Erythroblast (primary cell): ENCODE results near the gene ATP8A1.

ENCODE experiments used
- DNase-seq, 2 experiments: peaks; one replicate each; lab custom pipeline; 2025; lab: John Stamatoyannopoulos, UW
- GATA1 ChIP-seq: IDR thresholded peaks from 2 replicates; pipeline ENCODE4 v1.6.1; 2011; ENCODE audit warnings: low read depth, mild to moderate bottlenecking, control low read depth, low read length, moderate library complexity
- POLR2A ChIP-seq: IDR thresholded peaks from 2 replicates; pipeline ENCODE4 v1.6.1; 2011; ENCODE audit warnings: mild to moderate bottlenecking, low read length

The ATP8A1 gene

DNA sequence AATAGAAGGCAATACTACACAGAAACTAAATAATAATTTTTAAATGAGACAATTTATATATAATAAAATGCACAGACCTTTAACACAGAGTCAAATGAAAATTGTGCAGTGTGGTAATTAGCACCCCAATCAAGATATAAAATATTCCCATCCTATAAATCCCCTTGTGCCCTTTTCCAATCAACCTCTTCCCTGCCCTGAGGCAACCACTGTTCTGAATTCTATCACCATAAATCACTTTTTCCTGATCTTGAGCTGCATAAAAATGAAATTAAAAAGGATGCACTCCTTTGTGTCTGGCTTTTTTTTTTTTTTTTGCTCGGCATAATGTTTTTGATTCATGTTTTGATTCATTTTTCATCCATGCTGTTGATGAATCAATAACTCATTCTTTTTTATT lies 107.0 kb downstream of the ATP8A1 start:
- no peak for DNase-seq
- no peak for TF ChIP-seq POLR2A
- TF ChIP-seq GATA1 = no peak

DNA sequence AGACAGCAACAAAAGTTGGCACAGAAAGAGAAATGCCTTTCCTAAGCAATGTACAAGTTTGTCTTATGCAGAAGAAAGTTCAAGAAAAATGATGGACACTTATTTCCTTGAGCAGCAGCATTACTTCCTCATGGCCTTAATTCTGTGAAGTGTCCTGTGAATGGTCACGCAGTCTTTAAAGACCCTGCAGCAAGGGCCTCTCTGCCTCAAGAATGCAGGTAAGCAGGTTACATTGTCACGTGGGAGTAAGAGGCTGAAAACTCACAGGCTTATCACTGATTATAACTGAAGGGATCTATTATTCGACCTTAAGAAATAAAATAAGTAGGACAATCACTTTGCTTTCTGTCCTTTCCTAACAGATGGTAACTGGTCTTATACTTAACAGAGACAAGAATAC lies 109.1 kb downstream of the ATP8A1 start:
- TF ChIP-seq POLR2A = no peak
- TF ChIP-seq GATA1 = no peak
- DNase-seq = no peak

DNA sequence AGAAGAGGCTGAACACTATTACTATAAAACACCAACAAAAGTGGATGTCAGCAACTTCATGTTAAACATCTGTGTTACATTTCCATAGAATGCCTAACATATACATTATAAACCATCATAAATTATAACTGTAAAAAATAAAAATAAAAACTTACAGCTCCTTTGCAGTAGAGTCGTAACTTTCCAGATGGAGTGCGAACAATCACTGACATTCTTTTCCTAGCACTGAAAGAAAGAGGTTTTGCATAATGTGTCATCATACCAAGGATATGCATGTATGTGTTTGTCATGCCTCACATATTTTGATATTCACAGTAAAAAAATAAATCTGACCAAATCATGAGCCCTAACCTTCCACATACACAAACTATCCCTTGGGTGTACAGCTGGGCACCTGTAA lies 113.1 kb downstream of the ATP8A1 start:
- TF ChIP-seq GATA1 = no peak
- TF ChIP-seq POLR2A = no peak
- DNase-seq = no peak

DNA sequence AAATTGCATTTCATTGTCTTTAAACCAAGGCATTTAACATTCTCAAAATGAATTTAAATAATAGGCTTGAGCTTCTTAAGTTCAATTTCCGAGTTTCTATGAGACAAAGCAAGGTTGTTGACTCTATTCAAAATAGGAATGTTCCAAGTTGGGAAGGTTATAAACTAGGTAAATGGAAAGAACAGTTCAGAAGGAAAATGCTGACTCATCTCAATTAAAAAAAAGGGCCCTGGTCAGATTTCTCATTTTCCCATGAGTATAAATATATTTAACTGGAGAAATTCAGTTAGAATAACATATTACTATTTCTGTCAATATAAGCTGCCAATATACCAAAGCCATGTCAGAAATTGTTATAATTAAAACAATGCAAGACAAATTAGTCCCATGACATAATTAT lies 113.8 kb downstream of the ATP8A1 start:
- DNase-seq = no peak
- TF ChIP-seq GATA1 (no peak), POLR2A (no peak)

DNA sequence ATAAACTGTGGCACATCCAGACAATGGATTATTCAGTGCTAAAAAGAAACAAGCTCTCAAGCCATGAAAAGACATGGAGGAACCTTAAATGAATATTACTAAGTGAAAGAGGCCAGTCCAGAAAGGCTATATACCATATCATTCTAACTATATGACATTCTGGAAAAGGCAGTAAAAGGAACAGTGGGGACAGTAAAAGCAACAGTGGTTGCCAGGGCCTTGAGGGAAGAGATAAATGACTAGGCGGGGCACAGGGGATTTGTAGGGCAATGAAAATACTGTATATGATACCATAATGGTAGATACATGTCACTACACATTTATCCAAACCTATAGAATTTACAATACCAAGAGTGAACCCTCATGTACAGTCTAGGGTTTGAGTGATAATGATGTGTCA lies 115.3 kb downstream of the ATP8A1 start:
- DNase-seq = peak in 1 of 2 experiments; percentile 19
- TF ChIP-seq GATA1 = no peak
- no peak for TF ChIP-seq POLR2A

DNA sequence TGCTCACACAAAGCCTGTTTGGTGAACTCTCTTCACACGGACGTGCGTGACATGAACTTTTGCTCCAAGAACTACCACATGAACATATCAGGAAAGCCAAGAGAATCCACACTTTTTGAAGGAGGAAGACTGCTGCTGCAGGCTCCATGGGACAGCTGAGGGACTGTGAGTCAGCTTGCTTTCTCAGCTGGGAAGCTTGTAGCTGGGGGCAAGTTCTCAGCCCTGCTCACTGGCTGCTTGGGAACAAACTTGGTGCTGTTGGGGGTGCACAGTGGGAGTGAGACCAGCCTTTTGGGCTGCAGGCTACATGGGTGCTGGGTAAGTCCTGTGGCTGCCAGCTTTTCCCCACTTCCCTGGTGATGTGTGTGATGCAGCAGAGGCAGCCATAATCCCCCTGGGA lies 123.9 kb downstream of the ATP8A1 start:
- DNase-seq = no peak
- no peak for TF ChIP-seq POLR2A
- no peak for TF ChIP-seq GATA1

DNA sequence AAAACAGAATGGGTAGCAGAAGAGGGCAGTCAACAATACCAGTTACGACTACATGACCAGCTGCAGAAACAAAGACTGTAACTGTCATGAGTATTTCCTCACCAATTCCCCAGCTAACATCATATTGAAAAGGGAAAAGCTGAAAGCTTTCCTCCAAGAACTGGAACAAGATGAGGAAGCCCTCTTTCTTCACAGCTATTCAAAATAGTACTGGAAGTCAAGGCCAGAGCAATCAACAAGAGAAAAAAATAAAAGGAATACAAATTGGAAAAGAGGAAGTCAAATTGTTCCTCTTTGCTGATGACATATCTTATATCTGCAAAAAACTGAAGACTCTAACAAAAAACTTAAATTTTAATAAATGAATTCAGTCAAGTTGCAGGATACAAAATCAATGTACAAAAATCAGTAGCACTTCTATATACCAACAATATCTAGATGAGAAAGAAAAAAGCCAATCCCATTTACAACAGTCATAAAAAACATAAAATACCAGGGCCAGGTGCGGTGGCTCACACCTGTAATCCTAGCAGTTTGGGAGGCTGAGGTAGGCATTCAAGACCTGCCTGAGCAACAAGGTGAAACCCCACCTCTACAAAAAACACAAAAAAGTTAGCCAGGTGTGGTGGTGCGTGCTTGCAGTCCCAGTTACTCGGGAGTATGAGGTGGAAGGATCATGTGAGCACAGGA lies 125.4 kb downstream of the ATP8A1 start:
- DNase-seq = no peak
- TF ChIP-seq POLR2A (no peak), GATA1 (no peak)

DNA sequence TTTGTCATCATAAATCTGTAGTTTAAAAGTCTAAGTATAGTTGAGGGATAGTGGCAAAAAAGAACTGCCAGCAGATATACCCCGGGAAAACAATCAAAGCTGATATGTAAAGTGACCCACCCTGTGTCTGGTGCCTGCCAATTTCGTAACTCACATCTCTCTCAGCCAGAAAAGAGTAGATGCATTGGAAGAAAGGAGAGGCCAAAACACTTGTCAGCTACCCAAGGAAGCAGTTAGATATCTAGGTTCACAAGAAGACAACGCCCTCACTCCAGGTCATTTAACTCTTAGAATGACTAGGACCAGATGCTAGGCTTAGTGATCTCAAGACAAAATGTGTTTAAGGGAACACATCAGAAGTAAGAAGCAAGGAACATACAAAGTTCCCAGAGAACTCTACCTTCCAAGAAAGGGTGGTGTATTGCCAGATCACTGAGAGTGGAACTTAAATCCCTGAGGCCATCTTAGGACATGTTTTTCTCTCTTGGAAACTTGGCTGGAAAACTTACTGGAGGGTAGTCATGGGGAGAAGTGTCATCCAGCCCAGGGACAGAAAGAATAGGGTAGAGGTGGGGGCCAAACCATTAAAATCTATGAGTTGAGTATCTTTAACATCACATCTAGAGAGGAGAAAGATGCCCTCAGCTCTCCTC lies 133.7 kb downstream of the ATP8A1 start:
- peak; percentile 3 to 26 for DNase-seq
- TF ChIP-seq POLR2A = no peak
- TF ChIP-seq GATA1 = no peak

DNA sequence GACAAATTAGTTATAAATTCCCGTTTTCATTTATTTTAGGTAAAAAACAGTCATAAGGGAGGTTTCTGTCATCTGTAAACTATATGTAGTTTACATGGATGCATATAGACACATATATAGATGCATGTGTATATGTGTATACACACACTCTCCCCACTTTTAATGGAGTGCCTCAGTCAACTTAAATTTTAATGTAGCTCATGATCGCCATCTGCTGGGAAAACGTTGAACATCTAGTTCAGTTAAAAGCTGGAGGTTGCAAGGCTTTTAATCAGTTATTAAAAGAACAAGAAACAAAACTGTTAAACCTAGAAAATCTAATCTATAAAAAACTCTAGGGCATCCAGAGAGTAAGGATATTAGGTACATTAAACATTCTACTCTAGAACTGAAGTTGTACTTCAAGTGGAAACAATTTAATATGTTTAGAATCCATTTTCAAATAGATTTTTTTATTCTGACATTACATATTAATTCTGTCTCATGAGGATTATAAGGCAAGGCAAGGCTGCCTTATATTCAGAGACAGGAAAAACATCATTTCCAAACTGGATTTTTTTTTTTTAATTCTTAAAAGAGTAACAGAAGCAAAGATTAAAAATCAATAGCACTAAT lies 137.0 kb downstream of the ATP8A1 start:
- TF ChIP-seq GATA1 (no peak), POLR2A (no peak)
- peak; percentile 58 to 78 for DNase-seq

DNA sequence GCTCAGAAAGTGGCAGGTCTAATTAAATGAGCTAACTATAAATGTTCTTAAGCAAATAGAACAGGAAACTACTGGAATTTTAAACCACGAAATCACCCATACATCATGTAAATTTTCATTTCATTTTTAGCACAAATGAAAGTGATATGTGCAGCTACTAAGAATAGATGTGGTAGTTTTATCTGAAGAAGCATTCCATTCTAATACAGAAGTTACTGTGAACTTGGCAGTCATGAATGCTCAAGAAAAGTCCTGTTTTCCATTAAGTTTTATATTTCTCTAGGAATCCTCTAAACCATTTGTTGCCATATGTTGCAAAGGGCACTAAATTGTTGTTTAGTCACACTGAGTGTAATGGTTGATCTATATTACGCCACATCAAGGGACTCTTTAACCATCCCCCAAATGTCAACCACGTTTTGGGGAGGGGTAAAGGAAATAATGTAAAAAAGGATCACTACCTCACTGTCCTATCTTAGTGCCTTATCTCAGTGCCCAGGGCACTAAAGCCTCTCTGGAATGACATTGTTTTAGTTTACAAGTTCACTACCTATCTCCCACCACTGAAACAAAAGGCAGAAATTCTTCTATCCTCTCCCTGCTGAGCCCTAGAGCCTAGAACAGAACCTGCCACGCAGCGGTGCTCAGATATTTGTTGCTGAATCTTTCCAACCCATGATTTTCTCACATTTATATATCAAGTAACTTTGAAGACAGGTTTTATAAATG lies 141.6 kb downstream of the ATP8A1 start:
- TF ChIP-seq POLR2A (no peak), GATA1 (no peak)
- no peak for DNase-seq

DNA sequence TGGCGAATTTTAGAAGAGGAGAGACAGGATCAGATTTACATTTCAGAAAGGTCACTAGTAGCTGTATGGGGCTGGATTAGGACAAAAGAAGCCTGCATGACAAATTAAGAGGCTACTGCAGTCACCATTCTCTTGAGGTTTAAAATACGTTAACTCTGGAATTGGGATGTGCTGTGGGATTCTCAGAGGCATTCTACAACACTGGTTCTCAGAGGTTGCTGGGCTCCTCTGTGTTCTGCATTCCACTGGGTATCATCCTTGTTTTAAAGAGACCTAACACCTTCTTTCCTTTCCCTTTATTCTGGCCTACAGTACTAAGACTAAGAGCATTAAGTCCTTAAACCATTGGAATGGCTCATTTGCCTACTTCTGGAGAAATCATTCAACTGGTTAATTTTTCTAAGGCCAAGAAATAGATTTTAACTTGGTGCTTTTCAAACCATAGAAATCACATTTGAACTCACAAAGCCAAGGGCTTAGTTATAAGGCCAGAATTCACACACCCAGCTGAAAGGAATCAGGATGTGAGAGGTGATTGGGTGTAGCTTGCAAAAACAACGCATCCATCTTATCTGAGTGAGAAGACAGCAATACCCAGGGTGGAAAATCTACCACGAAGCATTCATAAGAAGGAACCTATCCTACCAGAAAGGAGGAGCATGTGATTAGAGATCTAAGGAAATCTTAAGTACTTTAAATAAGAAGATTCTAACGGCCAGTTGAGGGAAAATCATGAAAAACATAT lies 143.0 kb downstream of the ATP8A1 start:
- TF ChIP-seq POLR2A = no peak
- TF ChIP-seq GATA1 = no peak
- DNase-seq = no peak

DNA sequence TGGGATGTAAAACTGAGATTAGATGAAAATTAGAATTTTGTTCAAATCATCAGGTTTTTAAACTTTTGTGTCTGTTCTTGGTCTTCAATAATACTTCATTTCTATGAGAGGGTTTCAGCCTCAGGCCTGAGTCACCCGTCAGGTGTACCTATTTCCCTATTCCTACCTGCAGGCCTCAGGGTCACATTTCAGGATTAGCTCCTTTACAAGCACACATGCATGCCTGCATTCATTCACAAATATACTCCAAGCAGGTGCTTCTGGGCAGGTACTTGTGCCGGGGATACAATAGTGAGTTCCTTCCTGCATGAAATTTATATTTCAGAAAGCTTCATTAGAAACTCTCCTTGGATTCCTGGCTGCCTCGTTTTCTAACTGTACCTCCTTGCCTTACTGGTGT lies 144.7 kb downstream of the ATP8A1 start:
- TF ChIP-seq POLR2A = no peak
- DNase-seq = no peak

DNA sequence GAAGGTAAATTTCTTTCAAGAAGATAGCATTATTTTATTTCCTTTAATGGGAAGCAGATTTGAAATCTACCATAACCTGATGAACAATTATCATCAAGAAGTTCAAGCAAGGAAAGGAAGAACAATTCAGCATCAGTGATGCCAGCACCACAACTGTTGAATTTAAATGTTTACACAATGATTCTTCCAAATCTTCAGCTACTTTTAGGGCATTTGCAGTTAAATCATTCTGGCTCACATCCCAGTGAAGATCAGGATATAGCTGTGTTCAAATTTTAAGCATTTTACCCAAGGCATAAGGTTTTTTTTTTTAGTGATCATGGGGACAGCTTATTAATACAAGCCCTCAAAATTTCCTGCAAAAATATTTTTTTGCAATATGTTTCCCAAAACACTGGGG lies 146.7 kb downstream of the ATP8A1 start:
- TF ChIP-seq GATA1 (no peak), POLR2A (no peak)
- DNase-seq = no peak
